Muscle of leg (tissue), 11 donors: Measurements from ENCODE around the gene EXD2. TPM values are rescaled to one million over a fixed set of nuclear protein-coding genes. Genes with fewer than 3 reads are reported as not detected.
A peak's percentile ranks its signal among the peaks of the same experiment; 100 is the strongest.

ENCODE experiments used
- DNase-seq: peaks from one replicate; pipeline ENCODE4 v3.0.0; 2013
- H3K27ac ChIP-seq: one replicate; pipeline ENCODE4 v1.5.1; 2013; ENCODE audit warnings: mild to moderate bottlenecking, low read length, control low read depth
- H3K27me3 ChIP-seq: one replicate; pipeline ENCODE4 v1.6.1; 2013; ENCODE audit warnings: low read length; ENCODE audit not compliant: control insufficient read depth, insufficient read depth
- H3K36me3 ChIP-seq: one replicate; pipeline ENCODE4 v1.6.1; 2013; ENCODE audit warnings: low read length; ENCODE audit not compliant: control insufficient read depth, insufficient read depth
- H3K4me1 ChIP-seq: one replicate; pipeline ENCODE4 v1.6.1; 2013; ENCODE audit warnings: low read length; ENCODE audit not compliant: control insufficient read depth, insufficient read depth
- H3K4me3 ChIP-seq: one replicate; pipeline ENCODE4 v1.5.1; 2013; ENCODE audit warnings: low read length, control low read depth
- H3K9me3 ChIP-seq: replicated peaks from 2 replicates; pipeline ENCODE4 v1.6.1; 2013; ENCODE audit warnings: low read depth, low read length; ENCODE audit not compliant: control insufficient read depth
- WGBS: methylation state at CpG from one replicate; pipeline ENCODE4 v1.1.5; 2013; ENCODE audit warnings: missing lambda C conversion rate; ENCODE audit not compliant: insufficient coverage; 5-methylcytosine and 5-hydroxymethylcytosine counted together
- polyA plus RNA-seq, 8 donors: library from polyadenylated mRNA; unstranded; fragments of 120-200 nt; gene quantifications; one replicate each; pipeline versions ENCODE4 v1.2.1 to v1.2.3, GENCODE V29; 2013; ENCODE audit warnings: inconsistent platforms in 1 of 8, low replicate concordance in 1 of 8; ENCODE audit not compliant: insufficient read length in 8 of 8, insufficient read depth in 1 of 8
- total RNA-seq: library from RNA; stranded (reverse); fragments of 120-200 nt; gene quantifications from one replicate; pipeline ENCODE4 v1.2.4, GENCODE V29; 2013

Gene EXD2
- total and polyA plus RNA-seq, 9 donors: 13.1 to 17.2 (median 15.3) TPM

DNA sequence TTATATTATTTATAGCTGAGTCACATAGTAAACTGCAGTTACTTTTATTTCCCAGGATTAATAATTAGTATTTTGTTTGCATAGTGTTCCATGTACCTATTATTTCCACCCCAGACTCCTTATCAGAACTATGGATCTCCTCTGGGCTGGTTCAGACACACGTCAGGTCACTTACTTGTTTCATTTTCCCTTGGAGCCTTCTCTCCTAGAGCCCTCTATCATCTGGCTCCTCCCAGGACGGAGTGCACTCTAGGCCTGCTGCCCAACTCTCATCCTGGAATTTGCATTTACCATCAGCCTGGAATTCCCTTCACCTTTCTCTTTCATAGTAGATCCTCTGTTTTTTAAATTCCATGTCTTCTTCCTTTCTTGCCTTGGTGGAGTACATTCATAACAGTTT is 40.2 kb downstream of the EXD2 start:
- H3K27me3 ChIP-seq: no peaks in the 10 kb centered on the region
- no peaks in the 10 kb centered on the region for H3K4me1 ChIP-seq
- peaks cover 40% of the 10 kb centered on the region for H3K36me3 ChIP-seq
- DNase-seq: peak; percentile 46
- WGBS: 83% methylated on average over 1 of the region's 2 CpGs
- no peak overlapping the region for H3K27ac ChIP-seq
- H3K4me3 ChIP-seq: no peak overlapping the region
- H3K9me3 ChIP-seq: no peaks in the 10 kb centered on the region

DNA sequence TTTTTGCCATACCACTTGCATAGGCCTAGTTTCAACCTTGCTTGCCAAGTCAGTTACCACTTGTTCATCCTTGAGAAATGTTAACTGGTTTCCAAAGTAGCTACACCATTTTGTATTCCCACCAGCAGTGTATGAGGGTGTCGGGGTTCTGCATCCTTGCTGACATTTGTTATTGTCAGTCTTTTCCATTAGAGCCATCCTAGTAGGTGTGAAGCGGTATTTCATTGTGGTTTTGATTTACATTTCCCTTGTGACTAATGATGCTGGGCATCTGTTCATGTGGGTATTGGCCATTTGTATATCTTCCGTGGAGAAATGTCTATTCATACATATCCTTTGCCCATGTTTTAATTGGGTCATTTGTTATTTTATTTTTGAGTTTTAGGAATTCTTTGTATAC is 41.1 kb downstream of the EXD2 start:
- no peak for DNase-seq
- no peak overlapping the region for H3K27ac ChIP-seq
- no CpG with 5 or more reads among the region's 3 CpGs for WGBS
- H3K4me3 ChIP-seq: no peak overlapping the region
- no peaks in the 10 kb centered on the region for H3K27me3 ChIP-seq
- H3K4me1 ChIP-seq: no peaks in the 10 kb centered on the region
- H3K36me3 ChIP-seq: peaks cover 49% of the 10 kb centered on the region
- H3K9me3 ChIP-seq: no peaks in the 10 kb centered on the region

DNA sequence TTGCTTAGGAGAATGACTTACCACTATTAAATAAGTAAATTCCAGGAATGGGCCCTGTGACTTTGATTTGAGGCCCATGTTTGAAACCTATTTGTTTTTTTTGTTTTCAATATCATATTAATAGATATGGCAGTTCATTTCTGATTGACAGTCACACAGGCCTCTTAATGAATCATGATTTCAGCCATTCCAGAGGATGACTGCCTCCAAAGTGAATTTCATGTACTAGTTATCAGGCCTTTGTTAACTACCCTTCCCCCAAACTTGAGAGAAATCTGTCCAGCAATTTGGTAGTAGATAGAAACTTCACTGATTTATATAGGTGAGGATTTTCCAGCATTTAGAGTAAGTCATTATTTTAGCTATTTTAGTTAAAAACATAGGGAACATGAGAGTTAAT is 42.8 kb downstream of the EXD2 start:
- Histone ChIP-seq H3K27ac (no peak overlapping the region), H3K9me3 (no peaks in the 10 kb centered on the region), H3K4me3 (no peak overlapping the region), H3K36me3 (peaks cover 55% of the 10 kb centered on the region), H3K4me1 (no peaks in the 10 kb centered on the region), H3K27me3 (no peaks in the 10 kb centered on the region)
- no peak for DNase-seq

DNA sequence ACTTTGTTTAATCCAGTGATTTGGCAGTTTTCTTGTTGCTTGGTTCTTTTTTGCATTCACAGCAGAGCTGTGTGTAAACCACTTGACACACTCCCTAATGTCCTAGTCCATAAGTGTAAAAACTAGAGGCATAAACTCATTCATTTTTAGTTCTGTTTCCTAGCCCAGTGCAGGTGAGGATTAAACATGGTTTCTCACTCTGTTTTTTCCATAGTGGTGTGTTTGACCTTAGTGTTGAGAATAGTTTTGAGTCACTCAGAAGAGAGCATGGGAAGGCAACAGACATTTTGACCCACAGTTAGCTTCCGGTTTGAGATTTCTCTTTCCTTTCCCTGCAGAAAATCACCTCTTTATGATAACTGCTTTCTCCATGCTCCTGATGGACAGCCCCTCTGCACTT is 44.4 kb downstream of the EXD2 start:
- no peak for DNase-seq
- Histone ChIP-seq H3K9me3 (no peaks in the 10 kb centered on the region), H3K27ac (no peak overlapping the region), H3K27me3 (no peaks in the 10 kb centered on the region), H3K4me3 (no peak overlapping the region), H3K4me1 (no peaks in the 10 kb centered on the region), H3K36me3 (peaks cover 55% of the 10 kb centered on the region)
- no CpG with 5 or more reads among the region's 1 CpG for WGBS

DNA sequence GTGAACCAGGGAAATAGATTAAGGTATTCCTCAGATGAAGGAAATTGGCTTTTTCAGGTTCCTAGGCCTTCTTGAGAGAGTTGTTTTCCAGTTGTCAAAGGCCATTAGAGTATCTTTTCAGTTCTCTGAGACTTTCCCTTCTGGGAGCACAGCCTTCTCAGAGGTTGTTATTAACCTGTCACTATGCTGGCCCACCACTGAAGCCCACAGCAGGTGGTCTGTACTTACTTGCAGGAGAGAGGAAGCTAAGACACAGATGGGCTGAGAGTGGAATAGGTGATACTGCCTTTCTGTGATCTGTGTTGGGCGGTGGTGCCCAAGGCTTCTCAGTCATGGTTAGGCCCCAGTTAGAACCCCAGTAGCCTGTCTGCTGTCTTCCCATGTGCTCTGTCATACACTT is 45.8 kb downstream of the EXD2 start:
- no peak for DNase-seq
- no peak overlapping the region for H3K27ac ChIP-seq
- no peaks in the 10 kb centered on the region for H3K4me1 ChIP-seq
- H3K9me3 ChIP-seq: no peaks in the 10 kb centered on the region
- 80% methylated on average over 1 of the region's 1 CpG for WGBS
- H3K4me3 ChIP-seq: no peak overlapping the region
- H3K36me3 ChIP-seq: peaks cover 59% of the 10 kb centered on the region
- H3K27me3 ChIP-seq: no peaks in the 10 kb centered on the region

DNA sequence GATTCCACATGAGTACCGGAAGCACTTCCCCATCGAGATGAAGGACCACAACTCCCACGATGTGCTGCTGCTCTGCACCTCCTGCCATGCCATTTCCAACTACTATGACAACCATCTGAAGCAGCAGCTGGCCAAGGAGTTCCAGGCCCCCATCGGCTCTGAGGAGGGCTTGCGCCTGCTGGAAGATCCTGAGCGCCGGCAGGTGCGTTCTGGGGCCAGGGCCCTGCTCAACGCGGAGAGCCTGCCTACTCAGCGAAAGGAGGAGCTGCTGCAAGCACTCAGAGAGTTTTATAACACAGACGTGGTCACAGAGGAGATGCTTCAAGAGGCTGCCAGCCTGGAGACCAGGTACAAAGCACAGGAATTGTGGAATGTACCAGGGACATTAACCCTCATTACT is 46.3 kb downstream of the EXD2 start:
- Histone ChIP-seq H3K27me3 (no peaks in the 10 kb centered on the region), H3K4me1 (no peaks in the 10 kb centered on the region), H3K9me3 (no peaks in the 10 kb centered on the region), H3K36me3 (peaks cover 60% of the 10 kb centered on the region), H3K27ac (no peak overlapping the region), H3K4me3 (no peak overlapping the region)
- 86% methylated on average over 12 of the region's 12 CpGs for WGBS
- DNase-seq: no peak

DNA sequence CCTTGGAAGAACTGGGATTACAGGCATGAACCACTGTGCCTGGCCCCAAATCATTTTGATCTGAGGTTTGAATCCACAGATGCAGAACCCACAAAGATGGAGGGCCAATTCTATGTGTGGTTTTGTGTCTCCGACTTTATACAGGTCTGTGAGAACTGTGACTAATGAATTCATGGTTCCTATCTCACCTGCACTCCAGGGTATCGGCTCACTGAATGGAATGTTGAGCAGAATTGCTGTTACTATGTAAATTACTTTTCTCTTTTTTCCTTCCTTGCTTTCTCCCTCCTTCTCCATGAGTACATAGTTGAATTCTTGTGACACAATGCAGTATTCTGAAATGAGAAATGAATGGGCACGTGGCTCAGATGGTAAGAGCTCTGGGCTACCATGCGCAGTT is 47.6 kb downstream of the EXD2 start:
- no peak overlapping the region for H3K4me3 ChIP-seq
- H3K27me3 ChIP-seq: no peaks in the 10 kb centered on the region
- DNase-seq: no peak
- H3K27ac ChIP-seq: no peak overlapping the region
- peaks cover 60% of the 10 kb centered on the region for H3K36me3 ChIP-seq
- no CpG with 5 or more reads among the region's 4 CpGs for WGBS
- H3K9me3 ChIP-seq: no peaks in the 10 kb centered on the region
- H3K4me1 ChIP-seq: peaks cover 2% of the 10 kb centered on the region

DNA sequence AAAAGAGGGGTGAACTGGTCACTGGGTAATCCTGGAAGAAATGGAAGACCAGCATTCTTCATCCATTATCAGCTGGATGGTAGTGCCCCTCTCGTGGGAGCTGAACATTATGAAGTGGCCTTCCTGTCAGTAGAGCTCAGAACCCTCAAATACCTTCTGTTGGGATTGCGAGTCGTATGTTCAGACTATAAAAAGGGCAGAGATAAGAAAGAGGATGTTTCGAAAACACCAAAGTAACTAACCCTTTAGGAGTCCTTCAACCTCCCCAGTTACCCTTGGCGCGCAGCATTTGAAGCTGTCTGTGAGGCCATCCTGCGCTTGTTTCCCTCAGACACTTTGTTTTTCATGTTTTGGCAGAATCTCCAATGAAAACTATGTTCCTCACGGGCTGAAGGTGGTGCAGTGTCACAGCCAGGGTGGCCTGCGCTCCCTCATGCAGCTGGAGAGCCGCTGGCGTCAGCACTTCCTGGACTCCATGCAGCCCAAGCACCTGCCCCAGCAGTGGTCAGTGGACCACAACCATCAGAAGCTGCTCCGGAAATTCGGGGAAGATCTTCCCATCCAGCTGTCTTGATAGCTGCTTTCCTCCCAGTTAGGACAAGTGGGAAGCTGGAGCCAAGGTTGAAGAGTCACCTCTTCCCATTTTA is 49.4 kb downstream of the EXD2 start:
- Histone ChIP-seq H3K36me3 (peaks cover 52% of the 10 kb centered on the region), H3K4me1 (peaks cover 2% of the 10 kb centered on the region), H3K9me3 (no peaks in the 10 kb centered on the region), H3K4me3 (no peak overlapping the region), H3K27me3 (no peaks in the 10 kb centered on the region), H3K27ac (no peak overlapping the region)
- no peak for DNase-seq
- 88% methylated on average over 8 of the region's 13 CpGs for WGBS

DNA sequence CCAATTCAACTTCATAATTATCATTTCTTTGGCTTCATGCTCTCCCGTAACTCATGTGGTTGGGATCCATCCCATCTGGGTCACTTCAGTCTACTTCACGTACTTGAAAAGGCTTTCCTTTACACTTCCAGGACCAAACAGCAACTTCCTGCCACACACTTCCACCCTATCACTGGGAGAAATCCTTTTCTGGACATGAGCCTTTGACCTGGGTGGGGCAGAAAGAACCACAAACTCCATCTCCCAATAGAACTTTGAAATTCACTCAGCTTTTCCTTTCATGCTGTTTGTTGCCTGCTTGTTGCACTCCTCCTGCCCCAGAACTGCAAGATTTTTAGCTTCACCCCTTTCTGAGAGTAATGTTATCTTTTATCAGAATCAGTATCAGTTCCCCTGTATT is 50.3 kb downstream of the EXD2 start:
- H3K27me3 ChIP-seq: no peaks in the 10 kb centered on the region
- no peak for DNase-seq
- peaks cover 5% of the 10 kb centered on the region for H3K4me1 ChIP-seq
- H3K4me3 ChIP-seq: no peak overlapping the region
- H3K27ac ChIP-seq: no peak overlapping the region
- 87% methylated on average over 2 of the region's 2 CpGs for WGBS
- no peaks in the 10 kb centered on the region for H3K9me3 ChIP-seq
- H3K36me3 ChIP-seq: peaks cover 43% of the 10 kb centered on the region

DNA sequence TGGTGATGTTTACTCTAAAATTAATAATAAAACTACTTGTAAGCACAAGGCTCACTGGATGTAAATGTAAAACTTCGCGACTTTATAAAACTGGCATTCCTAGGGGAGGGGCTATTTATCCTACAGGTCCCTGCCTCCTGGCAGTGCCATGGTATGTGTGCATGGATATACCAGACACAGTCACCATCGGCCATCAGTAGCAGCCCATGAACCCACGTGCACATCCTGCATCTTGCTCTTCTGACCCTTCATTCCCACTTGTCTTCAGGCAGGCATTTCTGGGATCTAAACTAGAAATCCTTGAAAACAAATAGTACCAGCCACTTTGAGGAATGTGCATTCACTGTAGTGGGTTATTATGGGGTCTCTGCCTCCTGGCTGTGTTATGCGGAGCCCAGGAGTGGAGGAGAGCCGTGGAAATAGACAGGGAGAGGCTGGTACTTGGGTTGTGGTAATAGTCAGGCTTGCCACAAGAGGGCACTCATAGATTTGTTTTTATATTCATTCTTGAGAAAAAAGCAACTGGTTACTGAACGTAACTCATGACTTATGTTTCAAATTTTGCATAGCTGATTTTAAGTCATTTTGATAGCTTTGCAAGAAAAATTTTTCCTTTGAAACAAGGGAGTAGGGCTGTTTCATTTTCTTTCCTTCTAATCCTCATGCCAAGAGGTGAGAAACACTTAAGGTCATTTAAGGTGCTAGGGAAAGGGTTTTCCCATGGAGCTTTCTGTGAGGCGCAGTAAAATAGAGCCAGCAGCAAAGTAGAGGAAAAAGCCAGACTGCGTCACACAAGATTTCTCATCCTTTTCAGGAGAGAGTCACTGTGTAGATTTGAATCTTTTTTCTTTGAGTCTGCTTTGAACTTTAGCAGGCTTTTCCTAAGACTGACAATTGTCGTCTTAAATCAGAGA is 51.3 kb downstream of the EXD2 start:
- DNase-seq: peak; percentile 85
- no peak overlapping the region for H3K4me3 ChIP-seq
- WGBS: 13% methylated on average over 2 of the region's 10 CpGs
- peaks cover 34% of the 10 kb centered on the region for H3K36me3 ChIP-seq
- H3K27me3 ChIP-seq: no peaks in the 10 kb centered on the region
- no peak overlapping the region for H3K27ac ChIP-seq
- peaks cover 11% of the 10 kb centered on the region for H3K4me1 ChIP-seq
- no peaks in the 10 kb centered on the region for H3K9me3 ChIP-seq
